Fibroblast of gingiva (primary cell): ENCODE data around the gene BCAS3.
"Not testable (repeated sequence)": the region's sequence is repeated elsewhere in the genome, so short reads cannot be mapped to it uniquely, and the experiment has no call there.

Experiments
- DNase-seq: peaks from one replicate; pipeline ENCODE4 v3.0.0-alpha.2; 2011; ENCODE audit warnings: low read depth

Gene BCAS3

DNA sequence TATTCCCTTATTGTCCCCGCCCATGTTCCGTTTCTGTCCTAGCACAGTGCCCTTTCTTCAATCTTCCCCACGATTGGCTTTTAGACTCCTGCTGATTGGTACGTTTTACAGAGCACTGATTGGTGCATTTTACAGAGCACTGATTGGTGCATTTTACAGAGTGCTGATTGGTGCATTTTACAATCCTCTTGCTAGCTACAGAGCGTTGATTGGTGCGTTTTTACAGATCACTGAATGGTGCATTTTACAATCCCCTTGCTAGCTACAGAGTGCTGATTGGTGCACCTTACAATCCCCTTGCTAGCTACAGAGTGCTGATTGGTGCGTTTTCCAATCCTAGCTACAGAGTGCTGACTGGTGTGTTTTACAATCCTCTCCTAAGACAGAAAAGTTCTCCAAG is 3.0 kb upstream of the BCAS3 start:
- DNase-seq = not testable (repeated sequence)

DNA sequence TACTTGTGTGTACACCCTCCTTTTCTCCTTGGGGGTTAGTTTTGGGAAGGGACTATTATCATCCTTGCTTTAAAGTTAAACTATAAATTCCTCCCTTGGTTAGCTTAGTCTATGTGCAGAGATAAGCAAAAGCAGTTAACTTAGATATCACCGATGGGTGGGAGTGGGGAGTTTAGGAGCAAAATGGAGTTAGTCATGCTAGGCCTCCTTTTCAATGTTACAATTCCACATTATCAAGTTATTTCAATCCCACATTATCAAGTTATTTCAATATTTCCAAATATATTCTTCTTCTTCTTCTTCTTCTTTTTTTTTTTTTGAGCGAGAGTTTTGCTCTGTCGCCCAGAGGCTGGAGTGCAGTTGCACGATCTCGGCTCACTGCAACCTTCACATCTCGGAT is 1.7 kb upstream of the BCAS3 start:
- DNase-seq = no peak

GRCh38 chr17:60676758-60677307 is 818 bp upstream of the BCAS3 start:
- no peak for DNase-seq

- no peak for DNase-seq
These were observed 430 bp downstream of the BCAS3 start for GRCh38 chr17:60678118-60678444.

DNA sequence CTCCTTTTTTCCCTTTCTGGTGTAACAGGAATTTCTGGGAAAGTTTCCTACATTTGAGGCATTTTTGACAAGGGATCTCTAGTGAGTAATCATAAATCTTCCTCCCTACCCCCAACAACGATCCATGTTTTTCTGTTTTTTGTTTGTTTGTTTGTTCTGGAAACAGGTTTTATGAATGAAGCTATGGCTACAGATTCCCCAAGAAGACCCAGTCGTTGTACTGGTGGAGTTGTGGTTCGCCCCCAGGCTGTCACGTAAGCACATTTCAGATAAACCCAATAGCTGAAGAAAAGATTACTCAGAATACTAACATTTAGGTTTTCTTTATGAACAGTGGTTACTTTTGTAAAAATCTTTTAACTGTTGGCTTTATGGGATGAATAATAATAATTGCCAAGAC is 1.6 kb downstream of the BCAS3 start:
- DNase-seq = no peak

DNA sequence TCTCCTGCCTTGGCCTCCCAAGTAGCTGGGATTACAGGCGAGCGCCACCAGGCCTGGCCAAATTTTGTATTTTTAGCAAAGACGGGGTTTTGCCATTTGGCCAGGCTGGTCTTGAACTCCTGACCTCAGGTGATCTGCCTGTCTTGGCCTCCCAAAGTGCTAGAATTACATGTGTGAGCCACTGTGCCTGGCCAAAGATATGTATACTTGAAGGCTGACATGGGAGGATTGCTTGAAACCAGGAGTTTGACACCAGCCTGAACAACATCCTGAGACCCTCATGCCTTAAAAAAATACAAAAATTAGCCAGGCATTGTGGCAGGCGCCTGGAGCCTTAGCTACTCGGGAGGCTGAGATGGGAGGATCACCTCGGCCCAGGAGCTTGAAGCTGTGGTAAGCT is 3.1 kb downstream of the BCAS3 start:
- no peak for DNase-seq

DNA sequence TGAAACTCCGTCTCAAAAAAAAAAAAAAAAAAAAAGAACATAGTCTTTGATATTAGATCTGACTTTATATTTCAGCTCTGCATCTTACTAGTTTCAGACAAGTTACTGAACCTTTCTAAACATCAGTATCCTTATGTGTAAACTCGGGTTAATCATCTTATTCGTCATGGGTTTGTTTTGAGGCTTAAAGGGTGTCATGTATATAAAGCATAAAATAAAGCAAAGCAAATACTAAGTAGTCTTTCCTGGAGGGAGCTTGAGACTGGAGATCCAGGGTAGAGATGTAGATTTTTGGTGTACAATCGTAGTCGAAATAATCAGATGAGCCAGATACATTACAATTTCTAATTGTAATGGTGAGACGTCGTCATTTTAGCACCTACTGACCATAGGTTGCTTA is 7.8 kb downstream of the BCAS3 start:
- DNase-seq = no peak

DNA sequence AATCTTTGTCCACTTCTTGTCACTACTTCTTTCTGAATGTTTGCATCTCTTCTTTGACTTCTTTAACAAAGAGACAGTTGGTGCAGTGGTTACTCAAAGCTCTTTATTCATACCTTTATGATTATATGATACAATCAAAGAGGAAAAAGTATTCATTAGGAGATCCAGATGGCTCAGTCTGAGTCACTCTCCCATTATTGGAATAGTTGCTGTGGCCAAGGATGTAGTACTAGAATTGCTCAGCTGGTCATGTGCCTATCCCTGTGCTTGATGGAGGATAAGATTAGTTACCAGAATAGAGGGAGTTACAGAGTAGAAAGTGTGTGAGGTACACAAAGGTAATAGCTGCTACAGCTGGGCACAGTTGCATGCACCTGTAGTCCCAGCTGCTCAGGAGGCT is 18.3 kb downstream of the BCAS3 start:
- no peak for DNase-seq

DNA sequence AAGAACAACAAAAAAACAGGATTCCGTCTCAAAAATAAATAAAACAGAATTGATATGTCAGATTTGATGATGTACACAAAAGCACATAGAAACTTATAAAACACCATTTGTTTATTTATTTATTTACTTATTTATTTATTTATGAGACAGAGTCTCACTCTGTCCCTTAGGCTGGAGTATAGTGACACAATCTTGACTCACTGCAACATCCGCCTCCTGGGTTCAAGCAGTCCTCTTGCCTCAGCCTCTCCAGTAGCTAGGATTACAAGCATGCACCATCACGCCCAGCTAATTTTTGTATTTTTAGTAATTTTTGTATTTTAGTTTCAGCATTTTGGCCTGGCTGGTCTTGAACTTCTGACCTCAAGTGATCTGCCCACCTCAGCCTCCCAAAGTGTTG is 21.4 kb downstream of the BCAS3 start:
- no peak for DNase-seq

DNA sequence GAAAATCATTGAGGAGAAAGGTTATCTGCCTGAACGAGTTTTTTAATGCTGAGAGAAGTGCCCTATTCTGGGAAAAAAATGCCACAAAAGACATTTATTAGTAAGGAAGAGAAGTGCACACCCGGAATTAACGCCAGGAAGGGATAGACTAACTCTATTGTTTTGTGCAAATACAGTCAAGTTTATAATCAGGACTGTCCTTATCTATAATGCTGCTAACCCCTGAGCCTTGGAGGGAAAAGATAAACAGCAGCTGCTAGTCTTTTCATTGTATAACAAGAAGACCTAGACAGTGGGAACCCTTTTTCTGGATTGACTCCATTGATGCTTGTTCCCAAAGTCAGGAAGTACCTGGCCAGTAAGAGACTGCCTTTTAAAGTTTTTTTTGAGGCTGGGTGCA is 26.5 kb downstream of the BCAS3 start:
- DNase-seq = no peak

DNA sequence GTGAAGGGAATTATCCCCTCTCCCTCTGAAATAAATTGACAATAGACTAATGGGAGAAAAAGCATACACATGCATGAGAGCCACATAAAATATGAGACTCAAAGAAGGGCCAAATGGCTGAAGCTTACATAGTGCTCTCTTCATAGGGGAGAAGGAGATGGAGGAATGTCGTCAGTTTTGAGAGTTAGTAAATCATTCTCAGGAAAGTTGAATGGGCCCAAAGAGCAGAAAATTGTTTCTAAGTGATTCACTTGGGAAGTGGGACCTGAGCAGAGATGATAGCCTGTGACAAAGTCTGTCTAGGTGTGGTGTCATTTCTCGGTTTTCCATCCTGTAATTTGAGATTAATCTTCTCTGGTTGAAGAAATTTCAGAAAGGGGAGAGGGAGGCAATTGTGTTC is 35.0 kb downstream of the BCAS3 start:
- no peak for DNase-seq

DNA sequence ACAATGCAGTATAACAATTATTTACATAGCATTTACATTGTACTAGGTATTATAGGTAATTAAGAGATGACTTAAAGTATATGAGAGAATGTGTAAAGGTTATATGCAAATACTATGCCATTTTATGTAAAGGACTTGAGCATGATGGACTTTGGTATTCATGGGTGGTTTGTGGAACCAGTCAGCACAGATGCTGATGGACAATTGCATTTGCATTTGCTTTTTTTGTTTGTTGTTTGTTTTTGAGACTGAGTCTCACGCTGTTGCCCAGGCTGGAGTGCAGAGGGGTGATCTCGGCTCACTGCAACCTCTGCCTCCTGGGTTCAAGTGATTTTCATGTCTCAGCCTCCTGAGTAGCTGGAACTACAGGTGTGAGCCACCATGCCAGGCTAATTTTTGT is 36.0 kb downstream of the BCAS3 start:
- DNase-seq = no peak

DNA sequence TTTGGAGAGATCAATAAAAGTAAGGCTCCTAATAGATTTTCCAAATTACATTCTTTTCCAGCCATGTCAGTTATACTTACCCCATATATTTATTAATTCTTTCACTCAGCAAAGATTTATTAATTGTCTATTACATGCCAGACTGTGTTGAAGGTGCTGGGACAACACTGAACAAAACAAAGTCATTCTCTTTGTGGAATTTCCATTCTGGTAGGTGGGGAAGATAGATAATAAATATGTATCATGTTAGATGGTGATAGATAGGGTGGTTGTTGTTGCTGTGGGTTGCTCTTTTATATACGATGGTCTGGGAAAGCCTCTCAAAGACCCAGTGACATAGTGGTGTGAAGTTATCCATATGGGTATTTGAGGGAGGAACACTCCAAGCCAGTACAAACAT is 39.1 kb downstream of the BCAS3 start:
- no peak for DNase-seq

DNA sequence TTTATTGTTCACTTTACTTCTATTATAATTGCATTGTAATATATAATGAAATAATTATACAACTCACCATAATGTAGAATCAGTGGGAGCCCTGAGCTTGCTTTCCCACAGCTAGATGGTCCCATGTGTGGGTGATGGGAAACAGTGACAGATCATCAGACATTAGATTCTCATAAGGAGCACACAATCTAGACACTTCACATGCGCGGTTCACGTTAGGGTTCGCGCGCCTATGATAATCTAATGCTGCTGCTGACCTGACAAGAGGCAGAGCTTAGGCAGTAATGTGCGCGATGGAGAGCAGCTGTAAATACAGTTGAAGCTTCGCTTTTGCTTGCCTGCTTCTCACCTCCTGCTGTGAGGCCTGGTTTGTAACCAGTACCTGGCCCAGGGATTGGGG is 40.2 kb downstream of the BCAS3 start:
- DNase-seq = no peak

GRCh38 chr17:60720763-60721531 is 43.3 kb downstream of the BCAS3 start:
- peak; percentile 58 for DNase-seq

GRCh38 chr17:60724647-60725046 is 47.0 kb downstream of the BCAS3 start:
- no peak for DNase-seq

DNA sequence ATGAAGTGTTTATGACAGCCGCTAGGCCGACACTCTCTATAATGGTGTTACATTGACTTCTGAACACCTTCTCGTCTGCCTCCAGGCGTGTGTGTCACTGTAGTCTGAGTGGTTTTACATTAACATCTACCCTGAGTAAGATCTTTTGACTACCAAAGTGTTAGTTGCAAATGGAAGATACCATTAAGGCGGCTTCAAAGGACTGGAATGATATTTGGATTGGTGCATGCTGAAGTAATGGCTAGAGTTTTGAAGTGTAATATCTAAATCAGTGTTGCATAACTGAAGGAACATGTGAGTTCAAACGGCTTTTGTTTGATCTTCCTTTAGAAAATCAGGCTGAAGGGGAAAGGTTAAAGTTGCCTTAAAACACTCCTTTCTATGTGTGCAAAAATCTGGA is 52.2 kb downstream of the BCAS3 start:
- DNase-seq = no peak

DNA sequence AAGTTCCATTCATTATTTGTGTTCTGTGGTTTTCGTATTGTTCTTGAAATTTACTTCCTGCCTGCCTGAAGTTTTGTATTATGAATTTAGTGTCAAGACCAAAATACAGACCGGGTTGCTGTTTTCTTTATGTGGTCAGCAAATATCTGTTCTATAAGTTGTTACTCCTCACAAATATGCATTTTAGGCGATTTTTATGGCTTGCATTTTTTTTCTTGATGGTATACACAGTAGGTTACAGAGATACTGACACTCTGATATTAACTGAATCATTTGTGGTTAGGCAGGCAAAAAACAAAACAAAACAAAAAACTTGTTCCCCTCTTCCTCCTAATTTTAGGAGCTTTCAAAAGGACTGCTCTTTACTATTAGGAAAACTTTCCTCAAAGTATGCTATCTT is 52.6 kb downstream of the BCAS3 start:
- DNase-seq = no peak

DNA sequence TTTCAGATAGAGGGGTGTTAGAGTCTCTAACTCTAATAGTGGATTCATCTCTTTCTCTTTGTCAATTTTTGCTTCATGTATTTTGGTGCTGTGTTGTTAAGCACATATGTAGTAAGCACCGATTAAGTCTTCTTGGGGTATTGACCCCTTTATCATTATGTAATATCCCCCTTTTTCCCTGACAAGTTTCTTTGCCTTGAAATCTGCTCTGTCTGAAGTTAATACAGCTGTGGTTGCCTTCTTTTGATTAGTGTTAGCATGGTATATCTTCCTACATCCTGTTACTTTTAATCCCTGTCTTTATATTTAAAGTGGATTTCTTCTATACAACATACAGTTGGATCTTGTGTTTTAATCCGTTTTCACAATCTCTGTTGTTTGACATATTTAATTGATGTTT is 60.6 kb downstream of the BCAS3 start:
- no peak for DNase-seq

GRCh38 chr17:60740584-60740983 is 62.9 kb downstream of the BCAS3 start:
- DNase-seq = no peak

DNA sequence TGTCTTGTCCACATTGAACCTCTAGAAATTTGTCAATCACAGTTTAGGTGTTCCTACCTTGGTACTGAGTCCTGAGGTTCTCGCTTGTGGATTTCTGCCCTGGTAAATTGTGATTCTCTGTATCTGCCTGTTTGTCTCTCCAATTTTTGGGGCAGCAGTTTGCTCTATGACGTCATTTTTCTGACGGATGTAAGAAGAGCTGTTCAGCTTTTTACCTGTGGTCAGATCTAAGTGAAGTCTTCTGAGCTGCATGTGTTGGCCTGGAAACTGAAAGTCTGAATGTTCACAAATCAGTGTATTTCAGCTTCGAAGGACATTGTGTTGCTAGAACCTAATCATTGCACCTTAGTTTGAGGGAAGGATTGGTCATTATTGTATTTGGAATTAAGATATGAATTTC is 63.4 kb downstream of the BCAS3 start:
- no peak for DNase-seq

- DNase-seq = no peak
These were observed 65.6 kb downstream of the BCAS3 start for GRCh38 chr17:60743282-60743681.

- peak; percentile 50 for DNase-seq
These were observed 66.1 kb downstream of the BCAS3 start for GRCh38 chr17:60743799-60744198.

- DNase-seq = no peak
These were observed 66.8 kb downstream of the BCAS3 start for GRCh38 chr17:60744355-60744966.
